H1 (cell line): ENCODE results near the gene SMAD7. TPM values are rescaled to one million over a fixed set of nuclear protein-coding genes. Genes with fewer than 3 reads are reported as not detected.

Experiments used
- CTCF ChIA-PET: fragments of 300-600 bp; sonication (Branson Sonifier 250); formaldehyde crosslinking; loops from one replicate; lab custom pipeline; 2021; ENCODE audit not compliant: partially characterized antibody; lab: Charles Lee
- POLR2A ChIA-PET: fragments of 300-600 bp; sonication (Branson Sonifier 250); formaldehyde crosslinking; loops from one replicate; lab custom pipeline; 2021; ENCODE audit warnings: inconsistent platforms; ENCODE audit not compliant: partially characterized antibody; lab: Charles Lee
- DNase-seq, 2 experiments: peaks; one replicate each; pipeline versions ENCODE4 v3.0.0 to v3.0.0-alpha.2; 2010 to 2022; ENCODE audit warnings: low spot score in 2 of 2, low read depth in 1 of 2, mixed read lengths in 1 of 2
- FAIRE-seq: peaks from 2 replicates; lab custom pipeline; 2011; peaks lifted over from hg19 to GRCh38; lab: Jason Lieb, UNC
- H2AFZ ChIP-seq: 2 replicates; pipeline ENCODE4 v1.8.1; 2012; ENCODE audit warnings: low read length, inconsistent platforms
- H2AK5ac ChIP-seq: 2 replicates; pipeline ENCODE4 v1.6.1; 2013; ENCODE audit warnings: low read depth, low read length
- H2BK120ac ChIP-seq: replicated peaks from 2 replicates; pipeline ENCODE3; 2013; ENCODE audit warnings: low read depth, low read length, inconsistent platforms
- H2BK12ac ChIP-seq: 2 replicates; pipeline ENCODE4 v1.6.1; 2013; ENCODE audit warnings: low read depth, low read length
- H2BK15ac ChIP-seq: 2 replicates; pipeline ENCODE4 v1.6.1; 2013; ENCODE audit warnings: low read length
- H2BK20ac ChIP-seq: 2 replicates; pipeline ENCODE4 v1.6.1; 2013; ENCODE audit warnings: low read length
- H2BK5ac ChIP-seq: 2 replicates; pipeline ENCODE4 v1.6.1; 2013; ENCODE audit warnings: low read depth, low read length
- H3K14ac ChIP-seq: 2 replicates; pipeline ENCODE4 v1.6.1; 2013; ENCODE audit warnings: inconsistent platforms; ENCODE audit not compliant: insufficient read length
- H3K18ac ChIP-seq: 2 replicates; pipeline ENCODE4 v1.6.1; 2013; ENCODE audit warnings: low read length; ENCODE audit errors: extremely low read depth
- H3K23ac ChIP-seq: 2 replicates; pipeline ENCODE4 v1.6.1; 2013; ENCODE audit warnings: inconsistent platforms; ENCODE audit not compliant: insufficient read length
- H3K23me2 ChIP-seq: 2 replicates; pipeline ENCODE4 v1.6.1; 2013; ENCODE audit warnings: low read depth, low read length
- H3K27ac ChIP-seq: 2 replicates; pipeline ENCODE4 v1.6.1; 2011; ENCODE audit warnings: low read depth, low read length, inconsistent platforms
- H3K27me3 ChIP-seq, 4 experiments: replicated peaks in 1 of 4; 1 replicate in 1 of 4; 2 replicates in 3 of 4; pipeline versions ENCODE4 v1.6.1 to v1.8.1; 2011 to 2013; ENCODE audit warnings: low read length in 3 of 4, mild to moderate bottlenecking in 3 of 4, inconsistent platforms in 2 of 4, mixed read lengths in 2 of 4, moderate library complexity in 1 of 4; ENCODE audit not compliant: control insufficient read depth in 3 of 4, insufficient read depth in 3 of 4; ENCODE audit errors: extremely low read depth in 1 of 4
- H3K36me3 ChIP-seq, 4 experiments: 2 replicates each; pipeline versions ENCODE4 v1.6.1 to v1.8.1; 2011 to 2013; ENCODE audit warnings: mild to moderate bottlenecking in 4 of 4, low read length in 3 of 4, moderate library complexity in 2 of 4, control low read depth in 1 of 4, inconsistent platforms in 1 of 4; ENCODE audit not compliant: insufficient read depth in 4 of 4, control insufficient read depth in 2 of 4
- H3K4ac ChIP-seq: replicated peaks from 2 replicates; pipeline ENCODE3; 2013; ENCODE audit warnings: low read length, low read depth, mixed read lengths, inconsistent platforms; ENCODE audit not compliant: insufficient read length
- H3K4me1 ChIP-seq, 4 experiments: replicated peaks in 1 of 4; 1 replicate in 1 of 4; 2 replicates in 3 of 4; pipeline versions ENCODE4 v1.6.1 to v1.8.1; 2011 to 2013; ENCODE audit warnings: low read length in 3 of 4, inconsistent platforms in 2 of 4, mixed read lengths in 1 of 4; ENCODE audit not compliant: insufficient read depth in 4 of 4, control insufficient read depth in 3 of 4
- H3K4me2 ChIP-seq, 2 experiments: 2 replicates each; pipeline versions ENCODE4 v1.6.1 to v1.8.1; 2011 to 2013; ENCODE audit warnings: low read depth in 2 of 2, low read length in 2 of 2, control low read depth in 1 of 2, inconsistent platforms in 1 of 2, mild to moderate bottlenecking in 1 of 2; ENCODE audit not compliant: insufficient read depth in 1 of 2
- H3K4me3 ChIP-seq, 4 experiments: fragments of 200-600, 300-600 bp in 1 of 4; sonication (generic), shearing (Covaris generic), sonication (Bioruptor Twin) in 1 of 4; 2 replicates each; pipeline versions ENCODE4 v1.5.1 to v1.8.1; 2011 to 2016; ENCODE audit warnings: low read length in 4 of 4, low read depth in 3 of 4, control low read depth in 2 of 4, inconsistent platforms in 2 of 4, mild to moderate bottlenecking in 2 of 4, mixed read lengths in 1 of 4, moderate library complexity in 1 of 4; ENCODE audit not compliant: insufficient read depth in 2 of 4; ENCODE audit errors: extremely low read depth in 1 of 4
- H3K56ac ChIP-seq: replicated peaks from 2 replicates; pipeline ENCODE3; 2013; ENCODE audit warnings: low read depth, mild to moderate bottlenecking, mixed read lengths, low read length, inconsistent platforms; ENCODE audit not compliant: insufficient read length
- H3K79me1 ChIP-seq: 2 replicates; pipeline ENCODE4 v1.6.1; 2013; ENCODE audit warnings: low read depth, low read length, control low read depth
- H3K79me2 ChIP-seq, 2 experiments: 2 replicates each; pipeline versions ENCODE4 v1.6.1 to v1.8.1; 2012 to 2013; ENCODE audit warnings: low read length in 2 of 2, mild to moderate bottlenecking in 2 of 2, inconsistent platforms in 1 of 2; ENCODE audit not compliant: insufficient read depth in 2 of 2, control insufficient read depth in 1 of 2
- H3K9ac ChIP-seq, 4 experiments: replicated peaks in 1 of 4; 1 replicate in 1 of 4; 2 replicates in 3 of 4; pipeline versions ENCODE4 v1.6.1 to v1.8.1; 2011 to 2013; ENCODE audit warnings: low read depth in 3 of 4, low read length in 3 of 4, control low read depth in 2 of 4, mild to moderate bottlenecking in 2 of 4, moderate library complexity in 2 of 4, inconsistent platforms in 1 of 4; ENCODE audit errors: extremely low read depth in 1 of 4
- H3K9me3 ChIP-seq, 2 experiments: 2 replicates each; pipeline versions ENCODE4 v1.6.1 to v1.8.1; 2012 to 2013; ENCODE audit warnings: mild to moderate bottlenecking in 2 of 2, moderate library complexity in 2 of 2, control low read depth in 1 of 2, inconsistent platforms in 1 of 2, low read depth in 1 of 2, low read length in 1 of 2, mixed read lengths in 1 of 2; ENCODE audit not compliant: insufficient read depth in 2 of 2
- H4K20me1 ChIP-seq, 2 experiments: replicated peaks in 1 of 2; 2 replicates each; pipeline versions ENCODE3 to v1.8.1; 2011 to 2013; ENCODE audit warnings: inconsistent platforms in 2 of 2, low read length in 2 of 2, mild to moderate bottlenecking in 1 of 2; ENCODE audit not compliant: insufficient read depth in 2 of 2, control insufficient read depth in 1 of 2
- H4K5ac ChIP-seq: 2 replicates; pipeline ENCODE4 v1.6.1; 2013; ENCODE audit warnings: low read length, low read depth, mixed read lengths, inconsistent platforms; ENCODE audit not compliant: insufficient read length
- H4K8ac ChIP-seq: 2 replicates; pipeline ENCODE4 v1.8.0; 2013; ENCODE audit warnings: mild to moderate bottlenecking, moderate library complexity, low read length, inconsistent platforms; ENCODE audit not compliant: insufficient read depth; ENCODE audit errors: extremely low read depth
- H4K91ac ChIP-seq: replicated peaks from 2 replicates; pipeline ENCODE3; 2013; ENCODE audit warnings: low read length, mixed read lengths, inconsistent platforms; ENCODE audit not compliant: insufficient read length
- ASH2L ChIP-seq: fragments of 200-600, 300-600 bp; sonication (generic); IDR thresholded peaks from one replicate; pipeline ENCODE4 v1.7.1; 2017; ENCODE audit warnings: low read length
- polyA plus RNA-seq, 7 experiments: library from polyadenylated mRNA; depleted of rRNA in 3 of 7; stranded (reverse) in 5 of 7; unstranded in 2 of 7; fragments of >200 nt in 5 of 7; fragments of 200-250 nt in 2 of 7; gene quantifications; 1 replicate in 5 of 7; 2 replicates in 1 of 7; 4 replicates in 1 of 7; pipeline versions ENCODE4 v1.2.1 to v1.2.3, GENCODE V29; 2011 to 2013; ENCODE audit warnings: missing spikeins in 2 of 7, mixed read lengths in 2 of 7
- total RNA-seq: library from RNA; stranded (reverse); fragmentation: NEBNext Ultra II Directional; extraction: Animal tissue kit (Norgen Biotek cat#: 25700); gene quantifications from 2 replicates; pipeline ENCODE4 v1.2.1, GENCODE V29; 2021

SMAD7 gene
- total and polyA plus RNA-seq, 2 of the 8 experiments (the other 6 are each of a cell fraction or from before 2014, with no cell fraction given), result 6.5 to 15.5 TPM

DNA sequence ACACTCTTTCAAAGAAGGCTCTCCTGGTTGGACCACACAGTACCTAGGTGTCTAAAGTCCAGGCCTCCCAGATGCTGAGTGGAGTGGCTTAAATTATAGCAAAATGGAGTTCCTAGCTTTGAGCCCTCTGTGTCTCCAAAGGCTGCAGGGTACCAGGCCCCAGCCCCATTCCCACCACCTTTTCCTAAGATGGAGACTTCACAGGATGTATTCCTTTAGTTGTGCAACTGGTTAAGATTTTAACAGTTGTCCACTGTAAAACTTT, 4.9 kb downstream of the SMAD7 start:
- Histone ChIP-seq H2BK120ac (no peak overlapping the region), H3K14ac (no peak overlapping the region), H2BK15ac (no peak overlapping the region), H4K5ac (no peak overlapping the region), H3K23me2 (peaks cover 16% of the 10 kb centered on the region; the same call in 1 of the 2 replicates), H2BK20ac (no peak overlapping the region), H3K4me2 (no peak overlapping the region), H3K56ac (no peak overlapping the region), H2AK5ac (no peak overlapping the region), H3K27ac (no peak overlapping the region), H3K79me1 (no peaks in the 10 kb centered on the region), H3K4me3 (no peak overlapping the region), H4K91ac (no peak overlapping the region), H3K27me3 (peaks cover 0 to 37% (median 20%) of the 10 kb centered on the region in 4 experiments; a peak in 5 of 7 replicates), H2BK12ac (no peak overlapping the region), H3K36me3 (no peaks in the 10 kb centered on the region; a peak in 1 of 8 replicates), H3K23ac (no peak overlapping the region), H3K4me1 (peaks cover 6 to 28% (median 17%) of the 10 kb centered on the region in 4 experiments), H2BK5ac (no peak overlapping the region), H3K9me3 (no peaks in the 10 kb centered on the region), H4K20me1 (peaks cover 19 to 41% of the 10 kb centered on the region in 2 experiments), H3K9ac (no peak overlapping the region), H3K4ac (no peak overlapping the region), H3K18ac (no peak overlapping the region), H3K79me2 (peaks cover 55 to 90% of the 10 kb centered on the region in 2 experiments), H2AFZ (no peak overlapping the region), H4K8ac (no peak overlapping the region)
- POLR2A ChIA-PET, result interaction anchor here (1.1 to 1.4 kb wide), 3 partner anchors 12 to 30 kb away, joined by 3 read pairs; no protein-coding TSS in a partner anchor
- no peak for DNase-seq
- TF ChIP-seq ASH2L, result no peak
- CTCF ChIA-PET, result interaction anchor here (0.5 to 2.9 kb wide), 9 partner anchors 13 to 236 kb away, joined by 3 to 7 read pairs (median 4); no protein-coding TSS in a partner anchor
- FAIRE-seq, result no peak
